Dendritic cell treated with granulocyte-macrophage colony-stimulating factor and Interleukin-4, amounts not matched to agents 40 ng/mL and 50 ng/mL, for 4 days (primary cell): Measurements from ENCODE around the gene ZNF564.
"Not testable (repeated sequence)": the region's sequence is repeated elsewhere in the genome, so short reads cannot be mapped to it uniquely, and the experiment has no call there.

Source experiments
- H3K27ac Mint-ChIP-seq: one replicate; pipeline ENCODE4 v1.8.0; 2022; ENCODE audit warnings: mild to moderate bottlenecking, mixed read lengths
- H3K27me3 Mint-ChIP-seq: one replicate; pipeline ENCODE4 v1.8.0; 2022; ENCODE audit warnings: mild to moderate bottlenecking, mixed read lengths
- H3K36me3 Mint-ChIP-seq: one replicate; pipeline ENCODE4 v1.8.0; 2022; ENCODE audit warnings: low read depth, mixed read lengths
- H3K4me1 Mint-ChIP-seq: one replicate; pipeline ENCODE4 v1.8.0; 2022; ENCODE audit warnings: low read depth, mixed read lengths
- H3K4me3 Mint-ChIP-seq: one replicate; pipeline ENCODE4 v1.8.0; 2022; ENCODE audit warnings: mild to moderate bottlenecking, moderate library complexity, mixed read lengths
- H3K9me3 Mint-ChIP-seq: one replicate; pipeline ENCODE4 v1.8.0; 2022; ENCODE audit warnings: mixed read lengths
- intact Hi-C: fragments of 100-400 bp; cut with micrococcal nuclease; formaldehyde crosslinking; loops from one replicate; pipeline ENCODE4 v1.15.0; 2022

Gene ZNF564

GRCh38 chr19:12545267-12545666 lies 6.0 kb downstream of the ZNF564 start:
- intact Hi-C loops, result no loop called here
- H3K9me3 Mint-ChIP-seq, result peaks cover 56% of the 10 kb centered on the region
- peaks cover 99% of the 10 kb centered on the region for H3K36me3 Mint-ChIP-seq
- no peak overlapping the region for H3K4me3 Mint-ChIP-seq
- no peaks in the 10 kb centered on the region for H3K27me3 Mint-ChIP-seq
- no peak overlapping the region for H3K27ac Mint-ChIP-seq
- peaks cover 33% of the 10 kb centered on the region for H3K4me1 Mint-ChIP-seq

- Mint-ChIP-seq H3K27me3 (no peaks in the 10 kb centered on the region), H3K36me3 (peaks cover 99% of the 10 kb centered on the region), H3K4me3 (no peak overlapping the region), H3K4me1 (peaks cover 27% of the 10 kb centered on the region), H3K27ac (no peak overlapping the region), H3K9me3 (peaks cover 61% of the 10 kb centered on the region)
- intact Hi-C loops, result no loop called here
Observed at GRCh38 chr19:12544401-12544876, 6.8 kb downstream of the ZNF564 start.

- H3K27me3 Mint-ChIP-seq, result no peaks in the 10 kb centered on the region
- peaks cover 22% of the 10 kb centered on the region for H3K4me1 Mint-ChIP-seq
- H3K36me3 Mint-ChIP-seq, result peaks cover 99% of the 10 kb centered on the region
- intact Hi-C loops, result no loop called here
- H3K9me3 Mint-ChIP-seq, result peaks cover 61% of the 10 kb centered on the region
- H3K4me3 Mint-ChIP-seq, result no peak overlapping the region
- H3K27ac Mint-ChIP-seq, result no peak overlapping the region
Observed at GRCh38 chr19:12543855-12544254, 7.4 kb downstream of the ZNF564 start.

- H3K4me3 Mint-ChIP-seq, result no peak overlapping the region
- H3K27me3 Mint-ChIP-seq, result no peaks in the 10 kb centered on the region
- no peak overlapping the region for H3K27ac Mint-ChIP-seq
- no peaks in the 10 kb centered on the region for H3K4me1 Mint-ChIP-seq
- H3K36me3 Mint-ChIP-seq, result peaks cover 87% of the 10 kb centered on the region
- intact Hi-C loops, result loop anchor here (10.0 kb wide), 1 partner anchor 342 kb away; no protein-coding TSS in a partner anchor
- H3K9me3 Mint-ChIP-seq, result peaks cover 99% of the 10 kb centered on the region
Observed at GRCh38 chr19:12527034-12527836, 24.0 kb downstream of the ZNF564 start.

- H3K4me3 Mint-ChIP-seq, result no peak overlapping the region
- no peaks in the 10 kb centered on the region for H3K4me1 Mint-ChIP-seq
- no peaks in the 10 kb centered on the region for H3K27me3 Mint-ChIP-seq
- H3K27ac Mint-ChIP-seq, result no peak overlapping the region
- intact Hi-C loops, result loop anchor here (10.0 kb wide), 1 partner anchor 342 kb away; no protein-coding TSS in a partner anchor
- peaks cover 100% of the 10 kb centered on the region for H3K9me3 Mint-ChIP-seq
- H3K36me3 Mint-ChIP-seq, result peaks cover 81% of the 10 kb centered on the region
Observed at GRCh38 chr19:12526542-12526941, 24.7 kb downstream of the ZNF564 start.

- Mint-ChIP-seq H3K4me3 (no peak overlapping the region), H3K27me3 (no peaks in the 10 kb centered on the region), H3K27ac (no peak overlapping the region), H3K9me3 (peaks cover 95% of the 10 kb centered on the region), H3K36me3 (peaks cover 66% of the 10 kb centered on the region), H3K4me1 (no peaks in the 10 kb centered on the region)
- intact Hi-C loops, result loop anchor here (10.0 kb wide), 1 partner anchor 337 kb away; no protein-coding TSS in a partner anchor
Observed at GRCh38 chr19:12521996-12522395, 29.3 kb downstream of the ZNF564 start.

- H3K9me3 Mint-ChIP-seq, result peaks cover 82% of the 10 kb centered on the region
Observed at GRCh38 chr19:12513531-12514061, 37.7 kb downstream of the ZNF564 start.

GRCh38 chr19:12497032-12497431 lies 54.2 kb downstream of the ZNF564 start:
- intact Hi-C loops, result loop anchor here (5.0 kb wide), 1 partner anchor 55 kb away; the partner anchor contains the start of gene ZNF564
- Mint-ChIP-seq H3K27ac (no peak overlapping the region), H3K4me1 (peaks cover 6% of the 10 kb centered on the region), H3K36me3 (no peaks in the 10 kb centered on the region), H3K4me3 (no peak overlapping the region), H3K27me3 (peaks cover 15% of the 10 kb centered on the region), H3K9me3 (peaks cover 19% of the 10 kb centered on the region)

More at GRCh38 chr19:12513531-12514061, 37.7 kb downstream of the ZNF564 start:
- peaks cover 13% of the 10 kb centered on the region for H3K27me3 Mint-ChIP-seq
- peaks cover 19% of the 10 kb centered on the region for H3K36me3 Mint-ChIP-seq
- H3K27ac Mint-ChIP-seq, result no peak overlapping the region
- intact Hi-C loops, result no loop called here
- H3K4me1 Mint-ChIP-seq, result peaks cover 5% of the 10 kb centered on the region
- no peak overlapping the region for H3K4me3 Mint-ChIP-seq

- H3K36me3 Mint-ChIP-seq, result no peaks in the 10 kb centered on the region
- intact Hi-C loops, result loop anchor here (5.0 kb wide), 1 partner anchor 56 kb away; the partner anchor contains the start of gene ZNF564
- H3K4me3 Mint-ChIP-seq, result no peak overlapping the region
Observed at GRCh38 chr19:12496480-12496879, 54.8 kb downstream of the ZNF564 start.

GRCh38 chr19:12495002-12495802 lies 56.1 kb downstream of the ZNF564 start:
- intact Hi-C loops, result loop anchor here (5.0 kb wide), 1 partner anchor 57 kb away; the partner anchor contains the start of gene ZNF564
- Mint-ChIP-seq H3K4me1 (peaks cover 6% of the 10 kb centered on the region), H3K27me3 (peaks cover 15% of the 10 kb centered on the region), H3K4me3 (peak overlapping the region; percentile 83), H3K9me3 (peaks cover 16% of the 10 kb centered on the region), H3K36me3 (no peaks in the 10 kb centered on the region), H3K27ac (peak overlapping the region; percentile 54)

More at GRCh38 chr19:12496480-12496879, 54.8 kb downstream of the ZNF564 start:
- Mint-ChIP-seq H3K4me1 (peaks cover 6% of the 10 kb centered on the region), H3K27me3 (peaks cover 15% of the 10 kb centered on the region), H3K9me3 (peaks cover 19% of the 10 kb centered on the region), H3K27ac (no peak overlapping the region)

- H3K36me3 Mint-ChIP-seq, result no peaks in the 10 kb centered on the region
- H3K4me1 Mint-ChIP-seq, result peaks cover 6% of the 10 kb centered on the region
- H3K27me3 Mint-ChIP-seq, result peaks cover 15% of the 10 kb centered on the region
- H3K27ac Mint-ChIP-seq, result no peak overlapping the region
- H3K9me3 Mint-ChIP-seq, result peaks cover 8% of the 10 kb centered on the region
- no peak overlapping the region for H3K4me3 Mint-ChIP-seq
- intact Hi-C loops, result no loop called here
Observed at GRCh38 chr19:12494260-12494860, 56.9 kb downstream of the ZNF564 start.

- not testable (repeated sequence) for H3K27ac Mint-ChIP-seq, H3K4me3 Mint-ChIP-seq
Observed at GRCh38 chr19:12486265-12486783, 65.0 kb downstream of the ZNF564 start.

GRCh38 chr19:12485571-12485970 lies 65.7 kb downstream of the ZNF564 start:
- peak overlapping the region; percentile 84 for H3K27ac Mint-ChIP-seq
- H3K36me3 Mint-ChIP-seq, result peaks cover 9% of the 10 kb centered on the region
- H3K9me3 Mint-ChIP-seq, result peaks cover 9% of the 10 kb centered on the region
- H3K27me3 Mint-ChIP-seq, result peaks cover 4% of the 10 kb centered on the region
- H3K4me1 Mint-ChIP-seq, result peaks cover 31% of the 10 kb centered on the region
- intact Hi-C loops, result loop anchor here (2.0 kb wide), 1 partner anchor 45 kb away; the partner anchor contains the start of gene ZNF443
- no peak overlapping the region for H3K4me3 Mint-ChIP-seq

More at GRCh38 chr19:12486265-12486783, 65.0 kb downstream of the ZNF564 start:
- H3K36me3 Mint-ChIP-seq, H3K27me3 Mint-ChIP-seq, H3K9me3 Mint-ChIP-seq, intact Hi-C loops: not testable (repeated sequence)
- H3K4me1 Mint-ChIP-seq, result peaks cover 31% of the 10 kb centered on the region
